Trophoblast cell (in vitro differentiated cells and primary cell): ENCODE measurements around the gene CRYZL1.
A peak's percentile ranks its signal among the peaks of the same experiment; 100 is the strongest.

Experiments
- DNase-seq, 2 donors: peaks; one replicate each; pipeline ENCODE4 v3.0.0-alpha.2; 2016
- H2AFZ ChIP-seq: 2 replicates; pipeline ENCODE4 v1.6.1; 2013; ENCODE audit warnings: low read length, moderate library complexity, mild to moderate bottlenecking; ENCODE audit not compliant: insufficient read depth, poor library complexity
- H2AK5ac ChIP-seq: 2 replicates; pipeline ENCODE4 v1.6.1; 2013; ENCODE audit warnings: mild to moderate bottlenecking, low read length
- H2BK120ac ChIP-seq: 2 replicates; pipeline ENCODE4 v1.6.1; 2013; ENCODE audit warnings: low read length, mild to moderate bottlenecking, moderate library complexity; ENCODE audit not compliant: insufficient read depth, poor library complexity
- H2BK12ac ChIP-seq: 2 replicates; pipeline ENCODE4 v1.6.1; 2013; ENCODE audit warnings: mild to moderate bottlenecking, low read length, moderate library complexity
- H2BK5ac ChIP-seq: 2 replicates; pipeline ENCODE4 v1.6.1; 2013; ENCODE audit warnings: low read length, low read depth, moderate library complexity, mild to moderate bottlenecking; ENCODE audit not compliant: poor library complexity
- H3K14ac ChIP-seq: 2 replicates; pipeline ENCODE4 v1.6.1; 2013; ENCODE audit warnings: mild to moderate bottlenecking, low read length
- H3K18ac ChIP-seq: 2 replicates; pipeline ENCODE4 v1.6.1; 2013; ENCODE audit warnings: mild to moderate bottlenecking, low read length
- H3K23ac ChIP-seq: 2 replicates; pipeline ENCODE4 v1.6.1; 2013; ENCODE audit warnings: low read length
- H3K27ac ChIP-seq: 2 replicates; pipeline ENCODE4 v1.5.1; 2013; ENCODE audit warnings: low read depth, mild to moderate bottlenecking, inconsistent platforms, low read length, moderate library complexity
- H3K27me3 ChIP-seq: 2 replicates; pipeline ENCODE4 v1.6.1; 2013; ENCODE audit warnings: inconsistent platforms, mild to moderate bottlenecking, low read length, moderate library complexity; ENCODE audit not compliant: insufficient read depth
- H3K36me3 ChIP-seq, 2 experiments: 1 replicate in 1 of 2; 2 replicates in 1 of 2; pipeline ENCODE4 v1.6.1; 2013; ENCODE audit warnings: low read length in 2 of 2, mild to moderate bottlenecking in 2 of 2, moderate library complexity in 1 of 2; ENCODE audit not compliant: insufficient read depth in 2 of 2, control insufficient read depth in 1 of 2
- H3K4ac ChIP-seq: 2 replicates; pipeline ENCODE4 v1.6.1; 2013; ENCODE audit warnings: low read depth, mild to moderate bottlenecking, low read length, moderate library complexity
- H3K4me1 ChIP-seq, 2 experiments: 1 replicate in 1 of 2; 2 replicates in 1 of 2; pipeline ENCODE4 v1.6.1; 2013; ENCODE audit warnings: low read length in 2 of 2, mild to moderate bottlenecking in 2 of 2, moderate library complexity in 1 of 2; ENCODE audit not compliant: insufficient read depth in 2 of 2, control insufficient read depth in 1 of 2
- H3K4me2 ChIP-seq: 2 replicates; pipeline ENCODE4 v1.6.1; 2013; ENCODE audit warnings: inconsistent platforms, mild to moderate bottlenecking, low read length, moderate library complexity
- H3K4me3 ChIP-seq: 2 replicates; pipeline ENCODE4 v1.5.1; 2013; ENCODE audit warnings: mild to moderate bottlenecking, low read depth, low read length, inconsistent platforms
- H3K79me1 ChIP-seq: one replicate; pipeline ENCODE4 v1.6.1; 2013; ENCODE audit warnings: low read length
- H3K79me2 ChIP-seq: 2 replicates; pipeline ENCODE4 v1.6.1; 2013; ENCODE audit warnings: low read length, mild to moderate bottlenecking; ENCODE audit not compliant: control insufficient read depth, insufficient read depth, poor library complexity
- H3K9ac ChIP-seq: 2 replicates; pipeline ENCODE4 v1.6.1; 2013; ENCODE audit warnings: mild to moderate bottlenecking, low read length
- H3K9me3 ChIP-seq: 2 replicates; pipeline ENCODE4 v1.6.1; 2013; ENCODE audit warnings: low read depth, mild to moderate bottlenecking, control low read depth, inconsistent platforms, low read length; ENCODE audit not compliant: insufficient read depth
- H4K12ac ChIP-seq: 2 replicates; pipeline ENCODE4 v1.6.1; 2013; ENCODE audit warnings: low read depth, mild to moderate bottlenecking, low read length, moderate library complexity
- H4K8ac ChIP-seq: 2 replicates; pipeline ENCODE4 v1.6.1; 2013; ENCODE audit warnings: low read depth, mild to moderate bottlenecking, low read length, moderate library complexity
- H4K91ac ChIP-seq: one replicate; pipeline ENCODE4 v1.6.1; 2013; ENCODE audit warnings: low read depth, mild to moderate bottlenecking, low read length, moderate library complexity
- WGBS: extraction: QIAGEN DNeasy Blood & Tissue Kit; methylation state at CpG from one replicate; pipeline ENCODE4 v1.1.7; 2013; ENCODE audit warnings: missing lambda C conversion rate; ENCODE audit not compliant: insufficient read length, insufficient coverage; ENCODE audit errors: extremely low coverage; 5-methylcytosine and 5-hydroxymethylcytosine counted together

Gene CRYZL1

DNA sequence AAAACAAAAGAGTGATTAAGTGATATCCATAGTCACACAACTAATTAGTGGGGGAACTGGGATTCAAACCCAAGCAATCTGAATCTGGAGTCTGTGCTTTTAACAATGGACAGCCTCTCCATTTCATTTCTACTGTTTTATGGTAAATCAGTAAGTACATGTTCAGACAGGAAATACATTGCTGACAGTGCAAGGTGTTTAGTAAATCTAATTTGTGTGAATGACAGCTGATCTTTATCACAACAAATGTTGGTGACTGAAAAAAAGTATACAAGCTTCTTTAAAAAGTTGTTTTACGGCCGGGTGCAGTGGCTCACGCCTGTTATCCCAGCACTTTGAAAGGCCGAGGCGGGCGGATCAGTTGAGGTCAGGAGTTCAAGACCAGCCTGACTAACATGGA lies 73.6 kb downstream of the CRYZL1 start:
- H4K8ac ChIP-seq: no peak overlapping the region
- H3K9ac ChIP-seq: no peak overlapping the region

DNA sequence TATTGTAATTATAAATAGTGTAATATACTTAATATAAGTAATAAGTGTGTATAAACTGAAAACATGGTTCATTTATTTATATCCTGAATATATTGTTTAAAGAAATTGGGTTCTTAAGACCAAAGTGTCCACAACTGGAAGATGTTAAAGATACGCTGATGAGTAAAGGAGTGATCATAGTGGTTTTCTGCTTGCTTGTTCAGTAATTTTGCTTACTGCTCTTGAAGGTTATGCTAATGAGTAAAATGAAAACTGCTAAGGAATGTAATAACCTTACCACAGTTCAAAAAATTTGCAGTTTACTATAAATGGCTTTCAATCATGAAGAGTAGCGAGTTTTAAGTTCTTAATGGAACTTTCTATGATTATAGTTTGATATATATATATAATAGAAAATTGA lies 75.0 kb downstream of the CRYZL1 start:
- H3K23ac ChIP-seq: no peak overlapping the region
- no peak overlapping the region for H2BK120ac ChIP-seq
- no peak overlapping the region for H3K9ac ChIP-seq
- H3K27ac ChIP-seq: no peak overlapping the region
- H2BK12ac ChIP-seq: no peak overlapping the region
- no peaks in the 10 kb centered on the region for H3K4me1 ChIP-seq
- H3K27me3 ChIP-seq: no peaks in the 10 kb centered on the region
- no peak overlapping the region for H3K4me2 ChIP-seq
- H3K18ac ChIP-seq: no peak overlapping the region
- no peak overlapping the region for H3K14ac ChIP-seq
- no peaks in the 10 kb centered on the region for H3K9me3 ChIP-seq
- no peak overlapping the region for H3K4me3 ChIP-seq
- WGBS: no CpG with 5 or more reads among the region's 2 CpGs
- H4K91ac ChIP-seq: no peak overlapping the region
- DNase-seq: no peak
- no peak overlapping the region for H2AFZ ChIP-seq
- no peaks in the 10 kb centered on the region for H3K79me1 ChIP-seq
- peaks cover 16 to 22% of the 10 kb centered on the region in 2 experiments for H3K36me3 ChIP-seq
- H4K8ac ChIP-seq: no peak overlapping the region
- H4K12ac ChIP-seq: no peak overlapping the region
- no peak overlapping the region for H3K4ac ChIP-seq
- no peaks in the 10 kb centered on the region for H3K79me2 ChIP-seq
- H2AK5ac ChIP-seq: no peak overlapping the region
- H2BK5ac ChIP-seq: no peak overlapping the region

More for the DNA sequence above, 73.6 kb downstream of the CRYZL1 start:
- H3K4ac ChIP-seq: no peak overlapping the region
- H3K9me3 ChIP-seq: no peaks in the 10 kb centered on the region
- H2AFZ ChIP-seq: no peak overlapping the region
- H3K4me3 ChIP-seq: no peak overlapping the region
- no peak overlapping the region for H2AK5ac ChIP-seq
- no peak overlapping the region for H3K27ac ChIP-seq
- no peak for DNase-seq
- peaks cover 18 to 25% of the 10 kb centered on the region in 2 experiments for H3K36me3 ChIP-seq
- H3K14ac ChIP-seq: no peak overlapping the region
- H3K27me3 ChIP-seq: no peaks in the 10 kb centered on the region
- no peaks in the 10 kb centered on the region for H3K79me1 ChIP-seq
- WGBS: no CpG with 5 or more reads among the region's 6 CpGs
- H3K4me2 ChIP-seq: no peak overlapping the region
- no peaks in the 10 kb centered on the region for H3K4me1 ChIP-seq
- H2BK12ac ChIP-seq: no peak overlapping the region
- no peak overlapping the region for H3K18ac ChIP-seq
- no peak overlapping the region for H4K12ac ChIP-seq
- H2BK120ac ChIP-seq: no peak overlapping the region
- no peaks in the 10 kb centered on the region for H3K79me2 ChIP-seq
- no peak overlapping the region for H4K91ac ChIP-seq
- H3K23ac ChIP-seq: no peak overlapping the region
- no peak overlapping the region for H2BK5ac ChIP-seq

DNA sequence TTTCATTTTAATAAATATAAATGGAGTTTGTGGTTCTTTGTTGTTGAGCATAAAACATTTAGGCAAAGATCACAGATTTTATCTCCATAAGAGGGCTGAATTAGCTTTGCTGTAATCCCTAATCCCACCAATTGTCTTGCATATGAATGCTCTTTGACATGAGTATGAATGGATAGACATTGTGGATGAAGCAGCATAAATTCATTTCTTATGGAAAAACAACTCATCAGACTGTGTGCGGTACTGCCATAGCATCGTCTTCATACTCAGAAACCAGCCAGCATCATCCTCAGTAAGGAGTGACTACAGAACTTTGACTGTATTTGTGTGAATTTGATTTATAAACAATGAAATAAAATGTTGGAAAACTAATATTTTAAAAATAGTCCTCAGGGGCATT lies 79.2 kb downstream of the CRYZL1 start:
- WGBS: no CpG with 5 or more reads among the region's 2 CpGs

DNA sequence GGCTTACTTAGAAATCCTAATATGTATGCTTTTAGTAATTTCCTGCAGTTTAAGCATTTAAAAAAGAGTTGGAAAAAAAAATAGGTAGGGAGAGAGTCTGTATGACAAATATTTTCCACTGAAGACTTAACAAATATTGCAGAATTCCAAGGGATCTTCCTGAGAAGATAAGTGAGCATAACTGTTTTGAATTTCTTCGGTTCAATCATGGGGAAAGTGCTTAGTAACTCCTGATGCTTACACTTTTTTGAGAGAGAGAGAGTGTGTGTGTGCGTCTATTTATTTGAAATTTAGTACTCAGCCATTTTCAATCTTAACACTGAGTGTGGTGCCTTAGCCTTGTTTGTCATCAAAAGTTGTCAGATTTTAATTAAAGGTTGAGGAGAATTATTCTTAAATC lies 80.2 kb downstream of the CRYZL1 start:
- WGBS: no CpG with 5 or more reads among the region's 2 CpGs

More for the DNA sequence above, 79.2 kb downstream of the CRYZL1 start:
- no peaks in the 10 kb centered on the region for H3K4me1 ChIP-seq
- H3K4ac ChIP-seq: no peak overlapping the region
- H3K79me2 ChIP-seq: no peaks in the 10 kb centered on the region
- no peak overlapping the region for H4K8ac ChIP-seq
- no peak overlapping the region for H4K91ac ChIP-seq
- H3K9ac ChIP-seq: no peak overlapping the region
- no peak overlapping the region for H2AFZ ChIP-seq
- H3K18ac ChIP-seq: no peak overlapping the region
- no peak overlapping the region for H3K4me2 ChIP-seq
- no peak overlapping the region for H3K14ac ChIP-seq
- H3K27me3 ChIP-seq: no peaks in the 10 kb centered on the region
- H2BK5ac ChIP-seq: no peak overlapping the region
- no peak for DNase-seq
- no peak overlapping the region for H3K27ac ChIP-seq
- H3K79me1 ChIP-seq: no peaks in the 10 kb centered on the region
- no peak overlapping the region for H2BK12ac ChIP-seq
- H3K4me3 ChIP-seq: no peak overlapping the region
- no peak overlapping the region for H3K23ac ChIP-seq
- H2AK5ac ChIP-seq: no peak overlapping the region
- no peak overlapping the region for H4K12ac ChIP-seq
- H3K9me3 ChIP-seq: no peaks in the 10 kb centered on the region
- H2BK120ac ChIP-seq: no peak overlapping the region
- H3K36me3 ChIP-seq: peaks cover 8 to 21% of the 10 kb centered on the region in 2 experiments

More for the DNA sequence above, 80.2 kb downstream of the CRYZL1 start:
- Histone ChIP-seq H3K14ac (no peak overlapping the region), H2AK5ac (no peak overlapping the region), H4K91ac (no peak overlapping the region), H3K79me1 (no peaks in the 10 kb centered on the region), H3K9ac (no peak overlapping the region), H3K4me1 (no peaks in the 10 kb centered on the region), H3K23ac (no peak overlapping the region), H2BK5ac (no peak overlapping the region), H2BK12ac (no peak overlapping the region), H3K27ac (no peak overlapping the region), H3K27me3 (no peaks in the 10 kb centered on the region), H4K8ac (no peak overlapping the region), H3K4me2 (no peak overlapping the region), H3K18ac (no peak overlapping the region), H2AFZ (no peak overlapping the region), H3K79me2 (no peaks in the 10 kb centered on the region), H3K36me3 (peaks cover 11 to 25% of the 10 kb centered on the region in 2 experiments), H3K4ac (no peak overlapping the region), H2BK120ac (no peak overlapping the region), H3K9me3 (no peaks in the 10 kb centered on the region), H4K12ac (no peak overlapping the region), H3K4me3 (no peak overlapping the region)
- DNase-seq: peak in 1 of 2 donors; percentile 41
